Measurements from ENCODE around the gene HORMAD2.

The HORMAD2 gene

DNA sequence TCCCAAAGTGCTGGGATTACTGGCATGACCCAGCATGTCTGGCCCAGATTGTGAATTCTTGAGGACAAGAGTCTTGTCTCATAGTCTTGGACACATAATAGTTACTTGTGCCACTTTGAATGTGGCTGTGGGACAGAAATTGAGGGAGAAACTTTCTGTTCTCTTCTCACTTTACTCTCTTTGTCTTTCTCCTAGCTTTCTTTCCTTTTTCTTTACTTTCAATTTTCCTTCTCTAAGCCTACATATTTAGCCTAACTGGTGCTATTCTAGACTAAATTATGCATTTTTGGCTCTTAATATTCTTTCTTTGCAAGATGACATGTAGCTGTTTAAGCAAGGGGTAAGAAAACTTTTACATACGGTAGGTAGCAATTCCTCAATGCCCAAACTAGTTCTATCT lies 33.2 kb downstream of the HORMAD2 start:
- no peak for DNase-seq (ENCODE audit: low spot score)

DNA sequence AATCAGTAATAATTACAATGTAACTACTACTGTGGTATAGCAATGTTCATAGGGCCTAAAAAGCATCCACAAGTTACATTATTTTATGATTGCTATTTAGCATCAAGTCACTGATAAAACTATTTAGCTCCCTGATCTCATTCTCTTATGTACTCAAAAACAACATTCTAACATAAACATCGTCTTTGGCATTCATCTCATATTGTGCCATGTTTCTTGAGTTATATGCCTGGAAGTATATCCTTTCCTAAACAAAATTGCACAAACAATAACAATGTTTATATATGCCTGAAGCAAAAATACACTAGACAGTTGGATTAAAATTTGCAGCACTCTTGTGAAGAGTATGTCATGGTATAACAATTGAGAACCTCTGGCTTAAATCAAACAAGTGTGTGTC lies 34.1 kb downstream of the HORMAD2 start:
- DNase-seq (ENCODE audit: low spot score) = no peak

DNA sequence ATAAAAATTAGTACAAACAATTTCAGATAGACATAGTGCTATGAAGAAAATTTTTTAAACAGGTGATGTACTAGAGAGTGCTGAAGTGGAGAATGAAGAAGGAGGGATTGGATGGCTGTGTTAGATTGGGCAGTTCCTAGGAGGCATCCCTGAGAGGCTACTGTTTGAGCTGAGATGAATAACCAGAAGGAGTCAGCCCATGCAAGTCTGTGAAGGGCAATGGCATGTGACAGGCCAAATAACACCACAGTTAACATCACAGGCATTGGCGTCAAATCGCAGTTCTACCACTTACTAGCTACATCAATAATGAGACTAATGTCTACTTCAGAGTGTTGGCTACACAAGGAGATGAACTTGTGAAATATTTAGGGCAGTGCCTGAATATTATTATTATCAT lies 35.4 kb downstream of the HORMAD2 start:
- no peak for DNase-seq (ENCODE audit: low spot score)

DNA sequence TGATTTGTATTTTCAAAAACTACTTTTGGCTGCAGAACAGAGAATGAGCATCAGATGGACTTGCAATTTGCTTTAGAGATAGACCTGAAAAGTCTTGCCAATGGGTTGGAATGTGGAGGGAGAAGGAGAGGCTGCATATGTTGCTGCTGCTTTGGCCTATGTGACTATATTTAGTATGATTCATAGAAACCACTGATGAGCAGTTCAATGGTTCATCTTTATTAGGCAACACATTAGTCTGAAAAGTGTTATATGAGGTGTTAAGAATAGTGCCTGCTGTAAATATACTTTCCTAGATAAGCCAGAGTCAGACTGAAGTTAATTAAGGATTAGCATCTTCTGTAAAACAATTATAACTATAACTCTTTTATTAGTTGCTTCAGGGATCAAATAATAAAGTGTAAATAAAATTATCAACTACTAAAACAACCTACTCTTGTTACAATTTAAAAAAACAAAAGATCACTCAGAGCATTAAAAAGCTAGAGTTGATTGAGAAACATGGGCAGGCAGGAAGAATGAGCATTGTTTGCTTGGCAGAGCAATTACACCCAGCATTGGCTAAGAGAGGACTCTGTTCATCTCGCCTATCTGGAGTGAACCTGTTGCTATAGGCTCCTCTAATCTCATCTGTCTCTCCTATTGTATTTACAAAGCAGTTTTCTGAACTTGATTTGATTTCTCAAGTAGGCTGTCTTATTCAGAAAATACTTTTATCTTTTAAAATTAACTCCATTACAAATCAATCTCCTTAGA lies 36.3 kb downstream of the HORMAD2 start:
- DNase-seq (ENCODE audit: low spot score) = no peak

DNA sequence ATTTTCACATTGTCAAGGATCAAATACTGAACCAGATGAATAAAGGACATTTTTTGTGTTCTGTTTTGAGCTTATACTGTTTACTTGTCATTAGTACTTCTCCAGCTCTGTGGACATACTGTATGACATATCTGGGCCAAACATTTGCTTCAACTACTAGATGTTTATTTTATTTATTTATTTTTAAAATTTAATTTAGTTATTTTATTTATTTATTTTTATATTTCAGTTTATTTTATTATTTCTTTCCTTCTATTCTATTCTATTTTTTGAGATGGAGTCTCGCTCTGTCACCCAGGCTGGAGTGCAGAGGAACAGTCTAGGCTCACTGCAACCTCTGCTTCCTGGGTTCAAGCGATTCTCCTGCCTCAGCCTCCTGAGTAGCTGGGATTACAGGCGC lies 37.0 kb downstream of the HORMAD2 start:
- no peak for DNase-seq (ENCODE audit: low spot score)

DNA sequence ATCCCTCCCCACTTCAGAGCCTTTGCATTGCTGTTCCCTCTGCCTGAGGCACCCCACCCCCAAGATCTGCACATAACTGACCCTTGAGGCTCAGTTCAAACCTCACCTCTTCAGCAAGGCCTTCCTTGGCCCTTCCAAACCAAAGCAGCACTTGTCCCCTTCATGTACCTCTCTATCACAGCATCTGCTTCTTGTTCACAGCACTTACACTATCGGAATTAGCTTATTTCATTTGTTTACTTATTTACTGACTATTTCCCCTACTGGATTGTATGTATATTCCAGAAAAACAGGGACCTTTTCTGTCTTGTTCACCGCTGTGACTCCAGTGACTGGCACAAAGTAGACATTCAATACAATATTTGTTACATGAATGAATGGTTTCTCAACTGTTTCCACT lies 38.0 kb downstream of the HORMAD2 start:
- no peak for DNase-seq (ENCODE audit: low spot score)

DNA sequence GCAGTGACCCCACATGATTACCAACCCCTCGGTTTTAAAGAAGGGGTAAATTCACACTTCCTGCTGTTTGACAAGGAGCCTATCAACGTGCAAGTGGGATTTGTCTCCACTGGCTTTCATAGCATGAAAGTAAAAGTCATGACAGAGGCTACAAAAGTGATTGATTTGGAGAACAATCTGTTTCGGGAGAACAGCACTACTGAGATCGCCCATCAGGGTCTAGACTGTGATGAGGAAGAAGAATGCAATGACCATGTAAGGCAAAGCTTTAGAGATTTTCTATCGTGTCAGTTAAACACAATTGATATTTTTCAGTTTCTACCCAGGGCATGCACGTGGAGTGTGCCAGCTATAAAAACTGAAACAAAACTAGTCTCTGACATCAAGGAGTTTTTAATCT lies 41.7 kb downstream of the HORMAD2 start:
- no peak for DNase-seq (ENCODE audit: low spot score)

DNA sequence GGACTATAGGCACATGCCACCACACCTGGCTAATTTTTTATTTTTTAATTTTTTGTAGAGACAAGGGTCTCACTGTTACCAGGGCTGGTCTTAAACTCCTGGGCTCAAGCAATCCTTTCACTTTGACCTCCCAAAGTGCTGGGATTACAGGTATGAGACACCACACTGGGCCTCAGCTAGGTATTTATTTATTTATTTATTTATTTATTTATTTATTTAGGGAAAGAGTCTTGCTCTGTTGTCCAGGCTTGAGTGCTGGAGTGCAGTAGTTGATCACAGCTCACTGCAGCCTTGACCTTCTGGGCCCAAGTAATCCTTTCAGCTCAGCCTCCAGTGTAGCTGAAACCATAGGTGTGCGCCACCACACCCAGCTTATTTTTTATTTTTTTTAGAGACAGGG lies 43.2 kb downstream of the HORMAD2 start:
- no peak for DNase-seq (ENCODE audit: low spot score)

DNA sequence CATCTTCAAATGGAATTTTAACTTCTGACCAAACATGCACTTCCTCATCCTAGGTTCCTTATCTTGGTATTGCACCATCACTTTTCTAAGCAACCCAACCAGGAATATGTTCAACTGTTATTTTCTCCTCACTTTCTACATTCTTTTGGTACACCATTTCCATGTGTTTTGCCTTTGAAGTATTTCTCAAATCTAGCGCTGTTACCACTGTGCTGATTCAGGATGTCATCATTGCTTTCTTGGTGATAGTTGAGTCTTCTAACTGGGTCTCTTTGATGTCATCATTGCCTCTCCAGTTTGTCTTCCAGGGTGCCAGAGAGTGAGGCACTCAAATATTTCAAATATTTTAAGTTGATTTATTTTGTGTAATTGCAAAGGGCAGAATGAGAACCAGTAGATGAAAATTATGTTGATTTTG lies 47.5 kb downstream of the HORMAD2 start:
- no peak for DNase-seq (ENCODE audit: low spot score)

DNA sequence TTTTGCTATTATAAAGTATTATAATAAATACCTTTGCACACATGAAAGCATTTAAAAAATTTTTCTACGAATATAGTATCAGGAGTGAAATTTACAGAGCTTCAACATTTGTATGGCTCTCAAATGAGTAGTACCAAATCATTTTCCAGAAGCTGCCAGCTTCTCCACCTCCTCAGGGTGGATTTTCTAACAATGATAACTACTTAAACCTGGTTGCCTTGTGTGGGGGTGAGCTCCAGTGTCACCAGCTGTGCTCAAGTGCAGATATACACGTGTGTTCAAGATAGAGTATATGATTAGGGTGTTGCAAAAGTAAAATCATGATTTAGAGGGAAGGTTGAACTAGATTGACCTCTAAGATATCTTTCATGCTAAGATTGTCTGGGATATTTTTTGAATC lies 48.2 kb downstream of the HORMAD2 start:
- no peak for DNase-seq (ENCODE audit: low spot score)

DNA sequence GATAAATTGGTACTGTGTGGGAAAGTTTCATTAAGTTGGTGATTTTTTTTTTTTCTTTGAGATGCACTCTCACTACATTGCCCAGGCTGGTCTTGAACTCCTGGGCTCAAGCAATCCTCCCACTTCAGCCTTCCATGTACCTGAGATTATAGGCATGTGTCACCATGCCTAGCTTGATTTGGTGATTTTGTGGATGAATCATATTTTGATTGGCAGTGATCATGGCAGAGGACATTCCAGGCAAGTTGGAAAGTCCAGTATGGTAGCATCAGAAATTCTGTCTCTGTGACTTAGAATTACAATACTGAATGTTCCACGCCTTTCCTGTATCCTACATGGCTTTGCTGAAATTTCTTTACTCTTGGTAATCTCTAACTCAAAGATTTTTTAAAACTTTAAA lies 49.4 kb downstream of the HORMAD2 start:
- no peak for DNase-seq (ENCODE audit: low spot score)

DNA sequence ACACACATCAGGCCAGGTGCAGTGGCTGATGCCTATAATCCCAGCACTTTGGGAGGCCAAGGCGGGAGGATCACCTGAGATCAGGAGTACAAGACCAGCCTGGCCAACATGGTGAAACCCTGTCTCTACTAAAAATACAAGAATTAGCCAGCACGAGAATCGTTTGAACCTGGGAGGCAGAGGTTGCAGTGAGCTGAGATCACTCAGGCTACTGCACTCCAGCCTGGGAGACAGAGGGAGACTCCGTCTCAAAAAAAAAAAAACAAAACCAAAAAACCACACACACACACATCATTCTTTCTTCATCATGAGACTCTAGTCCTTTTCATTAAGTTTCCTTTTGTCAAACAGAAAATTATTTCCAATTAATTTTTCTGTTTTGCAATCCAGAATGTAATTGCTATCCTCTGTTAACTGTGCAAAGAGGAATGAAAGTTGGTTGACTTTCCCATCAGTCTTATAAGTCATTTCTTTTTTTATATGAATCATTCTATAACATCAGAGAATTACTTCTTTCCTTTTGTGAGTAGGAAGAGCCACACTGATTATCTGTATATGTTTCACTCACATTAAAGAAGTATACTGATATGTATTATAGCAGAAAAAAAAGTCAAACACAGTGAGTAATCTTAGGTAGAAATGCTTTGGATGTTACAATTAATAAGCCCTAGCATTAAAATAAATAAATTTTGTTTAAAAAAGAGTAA lies 52.2 kb downstream of the HORMAD2 start:
- no peak for DNase-seq (ENCODE audit: low spot score)

DNA sequence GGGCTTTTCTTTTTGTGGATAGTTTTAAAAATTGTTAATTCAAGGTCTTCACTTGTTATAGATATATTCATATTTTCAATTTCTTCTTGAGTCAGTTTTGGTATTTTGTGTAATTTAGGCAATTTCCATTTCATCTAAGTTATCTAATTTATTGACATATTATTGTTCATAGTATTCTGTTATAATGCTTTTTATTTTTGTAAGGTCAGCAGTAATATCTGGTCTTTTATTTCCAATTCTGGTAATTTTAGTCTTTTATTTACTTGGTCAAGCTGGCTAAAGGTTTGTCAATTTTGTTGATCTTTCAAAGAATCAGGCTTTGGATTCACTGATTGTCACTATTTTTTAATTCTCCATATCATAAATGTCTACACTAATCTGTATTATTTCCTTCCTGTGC lies 60.1 kb downstream of the HORMAD2 start:
- DNase-seq (ENCODE audit: low spot score) = no peak

DNA sequence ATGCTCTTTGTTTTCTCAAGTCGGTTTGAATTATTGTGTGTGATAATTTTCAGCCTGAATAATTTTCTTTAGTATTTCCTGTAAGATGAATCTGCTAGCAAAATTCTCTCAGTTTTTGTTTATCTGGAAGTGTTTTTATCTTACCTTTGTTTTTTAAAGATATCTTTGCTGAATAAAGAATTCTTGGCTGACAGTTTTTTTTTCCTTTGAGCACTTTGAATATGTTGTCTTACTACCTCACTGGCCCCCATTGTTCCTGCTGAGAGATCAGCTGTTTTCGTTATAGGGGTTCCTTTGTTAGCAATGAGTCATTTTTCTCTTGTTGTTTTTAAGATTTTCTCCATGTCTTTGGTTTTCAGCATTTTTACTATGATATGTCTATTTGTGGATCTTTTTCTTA lies 63.0 kb downstream of the HORMAD2 start:
- no peak for DNase-seq (ENCODE audit: low spot score)

DNA sequence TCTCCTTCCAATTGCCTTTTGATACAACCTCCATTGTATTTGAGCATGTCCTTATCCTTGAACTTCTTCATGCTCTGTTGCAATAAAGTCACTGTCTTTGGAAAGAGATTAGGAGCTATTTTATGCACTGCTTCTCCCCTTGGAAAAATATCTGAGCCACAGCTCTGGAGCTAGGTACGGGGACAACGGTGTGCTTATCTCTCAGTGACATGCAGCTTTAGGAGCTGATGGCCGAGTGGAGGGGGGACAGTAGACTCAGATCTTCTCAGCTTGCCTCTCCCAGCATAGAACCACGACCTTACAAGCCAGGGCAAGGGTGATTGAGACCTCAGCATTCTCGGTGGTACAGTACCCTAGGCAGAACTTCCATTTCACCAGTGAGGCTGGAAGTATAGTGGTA lies 64.1 kb downstream of the HORMAD2 start:
- no peak for DNase-seq (ENCODE audit: low spot score)

DNA sequence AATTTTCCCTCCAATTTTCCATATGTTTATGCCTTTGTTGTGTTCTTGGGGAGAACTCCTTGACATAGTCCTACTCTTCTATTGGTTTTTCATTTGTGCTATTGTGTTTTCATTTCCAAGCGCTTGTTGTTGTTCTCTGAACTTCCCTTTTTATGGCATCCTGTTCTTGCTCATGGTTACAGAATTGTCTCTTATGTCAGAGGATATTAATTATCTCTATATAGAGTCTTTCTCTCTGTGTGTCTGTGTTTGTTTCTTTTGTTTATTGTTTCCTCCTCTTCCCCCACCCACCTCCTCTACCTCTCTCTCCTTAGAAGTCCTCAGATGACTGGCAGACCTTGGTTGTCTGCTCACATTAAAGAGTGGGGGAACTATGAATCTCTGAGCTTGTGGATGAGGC lies 69.9 kb downstream of the HORMAD2 start:
- DNase-seq (ENCODE audit: low spot score) = no peak

DNA sequence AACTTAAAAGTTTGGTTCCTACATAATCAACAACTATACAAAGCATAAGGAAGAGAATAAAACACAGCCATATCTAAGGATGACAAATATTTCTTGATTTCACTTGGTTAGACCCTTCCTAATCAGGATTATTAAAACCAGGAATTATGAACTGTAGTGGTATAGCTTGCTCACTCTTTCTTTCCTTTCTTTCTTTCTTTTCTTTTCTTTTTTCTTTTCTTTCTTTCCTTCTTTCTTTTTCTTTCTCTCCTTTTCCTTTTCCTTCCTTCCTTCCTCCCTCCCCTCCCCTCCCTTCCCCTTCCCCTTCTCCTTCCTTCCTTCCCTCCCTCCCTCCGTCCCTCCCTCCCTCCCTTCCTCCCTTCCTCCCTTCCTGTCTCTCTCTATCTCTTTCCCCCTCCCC lies 78.0 kb downstream of the HORMAD2 start:
- DNase-seq (ENCODE audit: low spot score) = no peak

DNA sequence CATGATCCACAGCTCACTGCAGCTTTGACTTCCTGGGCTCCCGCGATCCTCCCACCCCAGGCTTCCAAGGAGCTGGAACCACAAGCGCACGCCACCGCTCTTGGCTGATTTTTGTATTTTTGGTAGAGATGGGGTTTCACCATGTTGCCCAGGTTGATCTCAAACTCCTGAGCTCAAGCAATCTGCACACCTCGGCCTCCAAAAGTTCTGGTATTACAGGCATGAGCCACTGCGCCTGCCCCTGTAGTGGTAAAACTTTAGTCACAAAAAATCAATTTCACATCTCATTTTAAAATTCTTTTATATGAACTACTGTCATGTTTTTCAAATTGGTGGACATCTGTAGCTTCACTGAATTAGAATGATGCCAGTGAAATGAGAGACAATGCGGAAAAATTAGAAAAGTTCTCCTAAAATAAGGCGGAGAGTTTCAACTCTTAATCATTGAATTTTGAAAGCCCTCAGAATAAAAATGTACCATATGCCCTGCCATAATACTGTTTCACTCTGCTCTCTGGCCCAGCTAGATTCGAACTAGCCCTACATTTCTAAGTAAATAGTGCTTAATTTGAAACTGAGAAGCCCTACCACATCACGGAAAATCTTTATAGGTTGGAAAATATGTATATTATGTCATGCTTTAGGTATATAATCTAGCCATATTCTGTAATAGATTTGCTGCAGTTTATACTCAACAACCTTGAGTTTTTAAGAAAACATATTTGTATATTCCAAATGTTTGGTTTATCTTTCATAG lies 78.7 kb downstream of the HORMAD2 start:
- DNase-seq (ENCODE audit: low spot score) = no peak

DNA sequence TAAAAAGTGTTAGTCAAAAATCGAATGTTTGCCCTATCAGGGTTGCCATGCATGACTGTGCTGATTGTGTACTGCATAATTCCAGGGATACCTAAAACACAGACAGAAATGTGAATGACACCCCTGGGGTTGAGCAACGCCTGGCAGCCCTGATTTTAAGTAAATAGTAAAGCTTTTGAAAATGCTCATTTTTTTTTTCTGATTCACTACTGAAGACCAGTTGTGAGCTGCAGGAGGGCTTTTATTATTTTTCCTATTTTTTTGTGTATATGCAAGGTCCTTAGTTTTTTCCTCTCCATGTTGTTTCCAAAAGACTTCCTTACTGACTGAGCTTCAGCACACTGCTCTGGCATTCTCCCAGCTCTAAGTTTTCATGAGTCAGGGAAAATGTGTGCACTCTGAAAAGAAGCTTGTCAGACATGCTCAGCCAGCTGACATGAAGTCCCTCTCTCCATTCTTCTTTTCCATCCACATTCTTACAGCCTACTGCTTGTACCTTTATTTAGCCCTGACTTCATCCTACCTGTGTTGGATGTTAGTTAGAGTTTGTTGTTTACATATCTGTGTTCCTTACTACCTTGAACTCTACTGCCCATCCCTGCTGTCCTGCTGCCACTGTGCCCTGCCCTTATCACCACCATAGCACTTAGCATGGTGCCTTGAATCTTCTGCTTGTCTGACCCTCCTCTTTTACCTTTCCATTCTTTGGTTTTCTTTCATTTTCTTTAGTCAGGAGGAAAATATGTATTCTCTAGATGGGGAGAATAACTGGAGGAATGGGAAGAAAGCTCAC lies 79.5 kb downstream of the HORMAD2 start:
- DNase-seq (ENCODE audit: low spot score) = no peak

DNA sequence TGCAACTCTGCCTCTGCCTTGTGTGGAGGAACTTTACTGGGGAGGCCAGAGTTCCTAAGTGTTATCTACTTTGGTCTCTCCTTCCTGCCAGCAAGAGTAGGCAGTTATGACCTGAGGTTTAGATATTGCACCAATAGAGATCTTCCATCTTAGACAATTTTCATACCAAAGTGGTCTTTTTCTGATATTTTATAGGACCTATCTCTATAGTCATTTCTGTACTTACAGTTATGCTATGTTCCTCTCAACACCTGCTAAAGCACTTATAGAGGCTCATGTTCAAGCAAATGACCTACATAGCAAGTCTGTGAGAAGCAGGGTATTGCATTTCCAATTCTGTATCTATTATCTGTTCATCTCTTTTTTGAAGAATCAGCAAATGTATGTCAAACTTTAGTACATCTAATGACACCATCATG lies 80.8 kb downstream of the HORMAD2 start:
- DNase-seq (ENCODE audit: low spot score) = no peak

DNA sequence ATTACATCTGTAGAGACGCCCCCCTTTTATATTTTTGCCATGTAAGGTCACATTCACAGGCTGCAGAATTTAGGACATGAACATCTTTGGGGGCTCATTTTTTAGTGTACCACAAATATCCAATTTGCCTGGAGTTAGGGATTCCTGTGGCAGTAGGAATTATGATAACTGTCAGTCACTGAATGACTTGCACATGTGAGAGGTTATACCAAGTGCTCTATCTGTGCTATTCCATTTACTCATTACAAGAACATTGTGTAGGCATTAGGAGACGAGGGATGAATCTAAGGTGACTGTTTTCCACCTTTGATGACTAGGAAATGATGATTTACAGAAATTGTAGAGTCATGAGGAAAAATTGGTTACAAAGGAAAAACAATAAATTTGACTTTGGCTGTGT lies 87.0 kb downstream of the HORMAD2 start:
- no peak for DNase-seq (ENCODE audit: low spot score)

DNA sequence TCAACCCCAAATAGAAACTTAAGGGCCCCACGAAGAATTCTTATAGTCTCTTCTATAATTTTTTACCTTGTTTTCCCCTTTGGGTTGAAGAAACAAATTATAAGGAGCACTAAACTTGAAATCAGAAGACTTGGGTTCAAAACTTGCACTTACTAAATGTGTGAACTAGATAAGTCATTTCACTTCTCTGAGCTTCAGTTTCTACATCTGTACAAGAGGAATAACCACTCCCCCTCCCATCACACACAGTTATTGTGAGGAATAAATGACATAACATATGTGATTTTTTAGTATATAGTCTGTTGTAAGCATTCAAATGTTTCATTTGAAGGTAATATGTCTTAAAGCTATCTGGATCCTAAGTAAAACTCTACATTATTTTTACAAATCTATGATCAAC lies 87.5 kb downstream of the HORMAD2 start:
- no peak for DNase-seq (ENCODE audit: low spot score)

Data from CD4-positive, alpha-beta T cell treated with Interleukin-2 at 100 ng/mL for 4 hours (primary cell).